ENCODE measurements around the gene PRKCQ. TPM values are rescaled to one million over a fixed set of nuclear protein-coding genes. Genes with fewer than 3 reads are reported as not detected.

Gene PRKCQ
- total and polyA plus RNA-seq, 3 donors from 2014 or later = 2.5 to 3.0 (median 2.9) TPM

GRCh38 chr10:6600224-6600987 lies 20.3 kb upstream of the PRKCQ start:
- intact Hi-C loops (cut with DNase I; ENCODE audit: low total_unique reads) = no loop called here
- Histone ChIP-seq H3K27ac (no peak overlapping the region), H3K4me1 (no peaks in the 10 kb centered on the region), H3K36me3 (ENCODE audit: low read depth, missing control alignments) (no peaks in the 10 kb centered on the region), H3K4me3 (no peak overlapping the region), H3K27me3 (no peaks in the 10 kb centered on the region), H3K9me3 (no peaks in the 10 kb centered on the region)
- WGBS, 2 donors = 85 to 96% methylated on average over 7 of the region's 7 CpGs
- no peak for DNase-seq
- TF ChIP-seq POLR2A (IDR thresholded peaks at IDR 0.05) = no peak
- TF ChIP-seq CTCF (IDR thresholded peaks at IDR 0.05) = no peak

GRCh38 chr10:6598679-6599078 lies 18.6 kb upstream of the PRKCQ start:
- no peak overlapping the region for H3K4me3 ChIP-seq
- no peaks in the 10 kb centered on the region for H3K36me3 ChIP-seq (ENCODE audit: low read depth, missing control alignments)
- H3K27me3 ChIP-seq = no peaks in the 10 kb centered on the region
- H3K4me1 ChIP-seq = no peaks in the 10 kb centered on the region
- TF ChIP-seq CTCF (IDR thresholded peaks at IDR 0.05) (no peak), POLR2A (IDR thresholded peaks at IDR 0.05) (no peak)
- no peak overlapping the region for H3K27ac ChIP-seq
- 90 to 100% methylated on average over 1 of the region's 1 CpG for WGBS, 2 donors
- no peaks in the 10 kb centered on the region for H3K9me3 ChIP-seq
- intact Hi-C loops (cut with DNase I; ENCODE audit: low total_unique reads) = no loop called here
- no peak for DNase-seq

GRCh38 chr10:6597478-6597877 lies 17.4 kb upstream of the PRKCQ start:
- Histone ChIP-seq H3K27ac (no peak overlapping the region), H3K36me3 (ENCODE audit: low read depth, missing control alignments) (no peaks in the 10 kb centered on the region), H3K4me1 (no peaks in the 10 kb centered on the region), H3K27me3 (no peaks in the 10 kb centered on the region), H3K4me3 (no peak overlapping the region), H3K9me3 (no peaks in the 10 kb centered on the region)
- no peak for TF ChIP-seq POLR2A (IDR thresholded peaks at IDR 0.05)
- no peak for TF ChIP-seq CTCF (IDR thresholded peaks at IDR 0.05)
- DNase-seq = no peak
- intact Hi-C loops (cut with DNase I; ENCODE audit: low total_unique reads) = no loop called here
- 75 to 91% methylated on average over 5 of the region's 5 CpGs for WGBS, 2 donors

GRCh38 chr10:6595499-6595898 lies 15.4 kb upstream of the PRKCQ start:
- H3K27me3 ChIP-seq = no peaks in the 10 kb centered on the region
- H3K4me3 ChIP-seq = no peak overlapping the region
- H3K4me1 ChIP-seq = no peaks in the 10 kb centered on the region
- TF ChIP-seq CTCF (IDR thresholded peaks at IDR 0.05) (no peak), POLR2A (IDR thresholded peaks at IDR 0.05) (no peak)
- intact Hi-C loops (cut with DNase I; ENCODE audit: low total_unique reads) = no loop called here
- no peak overlapping the region for H3K27ac ChIP-seq
- 60 to 82% methylated on average over 4 of the region's 4 CpGs for WGBS, 2 donors
- DNase-seq = no peak
- no peaks in the 10 kb centered on the region for H3K36me3 ChIP-seq (ENCODE audit: low read depth, missing control alignments)
- no peaks in the 10 kb centered on the region for H3K9me3 ChIP-seq

GRCh38 chr10:6593241-6593671 lies 13.2 kb upstream of the PRKCQ start:
- 89 to 92% methylated on average over 7 of the region's 7 CpGs for WGBS, 2 donors
- no peaks in the 10 kb centered on the region for H3K9me3 ChIP-seq
- H3K27ac ChIP-seq = no peak overlapping the region
- no peak overlapping the region for H3K4me3 ChIP-seq
- no peaks in the 10 kb centered on the region for H3K36me3 ChIP-seq (ENCODE audit: low read depth, missing control alignments)
- TF ChIP-seq POLR2A (IDR thresholded peaks at IDR 0.05) = no peak
- TF ChIP-seq CTCF (IDR thresholded peaks at IDR 0.05) = no peak
- no peak for DNase-seq
- no peaks in the 10 kb centered on the region for H3K27me3 ChIP-seq
- intact Hi-C loops (cut with DNase I; ENCODE audit: low total_unique reads) = no loop called here
- no peaks in the 10 kb centered on the region for H3K4me1 ChIP-seq

All from testis (tissue), 3 donors.